Measurements from ENCODE around the gene NOL12. TPM values are rescaled to one million over a fixed set of nuclear protein-coding genes. Genes with fewer than 3 reads are reported as not detected.

Gene NOL12
- total RNA-seq, 1 experiment from 2014 or later: 31.4 TPM

DNA sequence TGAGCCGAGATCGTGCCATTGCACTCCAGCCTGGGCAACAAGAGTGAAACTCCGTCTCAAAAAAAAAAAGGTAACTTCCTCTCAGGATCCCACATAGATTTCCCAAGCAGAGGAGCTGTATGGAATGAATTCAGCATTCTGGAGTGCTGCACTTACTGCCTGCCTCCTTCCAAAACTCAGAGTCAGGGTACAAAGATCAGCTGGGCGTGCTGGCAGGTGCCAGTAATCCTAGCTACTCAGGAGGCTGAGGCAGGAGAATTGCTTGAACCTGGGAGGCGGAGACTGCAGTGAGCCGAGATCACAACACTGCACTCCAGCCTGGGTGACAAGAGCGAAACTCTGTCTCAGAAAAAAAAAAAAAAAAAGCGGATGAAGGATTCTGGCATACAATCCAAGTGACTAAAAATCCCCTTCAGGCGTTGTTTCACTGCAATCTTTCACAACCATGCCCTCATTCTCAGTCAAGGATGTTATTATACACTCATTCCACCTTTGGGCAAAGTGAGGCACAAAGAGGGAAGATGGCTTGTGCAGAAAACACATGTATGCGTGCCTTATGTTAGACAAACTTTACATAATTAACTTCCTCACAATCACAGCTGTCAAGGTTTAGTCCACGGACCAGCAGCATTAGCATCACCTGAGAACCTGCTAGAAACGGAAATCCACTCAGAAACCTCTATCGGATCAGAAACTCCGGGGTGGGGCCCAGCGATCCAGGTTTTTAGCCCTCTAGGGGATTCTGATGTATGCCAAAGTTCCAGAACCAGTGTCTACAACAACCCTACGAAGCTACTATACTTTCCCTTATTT, 1.1 kb upstream of the NOL12 start:
- ATAC-seq (no peak), DNase-seq (ENCODE audit: low read depth, low spot score) (no peak)
- peaks cover 28% of the 10 kb centered on the region for H3K79me2 ChIP-seq (ENCODE audit: insufficient read depth, low read length)
- peaks cover 0 to 13% of the 10 kb centered on the region in 2 experiments; a peak in 1 of 4 replicates for H3K36me3 ChIP-seq (ENCODE audit: control insufficient read depth in 1 of 2, insufficient read depth in 2 of 2, low read length in 2 of 2)
- H3K4me2 ChIP-seq (ENCODE audit: low read length): peak overlapping the region; percentile 90; the same call in 1 of the 2 replicates
- TF ChIP-seq CEBPB (IDR thresholded peaks at IDR 0.05; ENCODE audit: low read depth): no peak
- H3K4me1 ChIP-seq (ENCODE audit: control insufficient read depth in 1 of 2, insufficient read depth in 2 of 2, low read length in 2 of 2): peaks cover 32 to 71% of the 10 kb centered on the region in 2 experiments
- H4K20me1 ChIP-seq (ENCODE audit: insufficient read depth): peaks cover 4% of the 10 kb centered on the region; the same call in 1 of the 2 replicates
- H3K27ac ChIP-seq (ENCODE audit: low read depth, low read length): no peak overlapping the region
- no peak overlapping the region for H2AFZ ChIP-seq (ENCODE audit: low read depth, low read length, poor library complexity, severe bottlenecking)
- intact Hi-C loops (cut with micrococcal nuclease): loop anchor here (5.0 kb wide), 1 partner anchor 62 kb away; no protein-coding TSS in a partner anchor
- no peaks in the 10 kb centered on the region for H3K9me2 ChIP-seq (ENCODE audit: insufficient read depth)
- ChIA-PET RAD21 (ENCODE audit: low non-redundant PET in 1 of 2, low total read pairs in 2 of 2, uncharacterized antibody in 2 of 2, unreplicated experiment in 2 of 2) (no interaction called here), CTCF (interaction anchor here (0.6 to 2.3 kb wide), 4 partner anchors 10 to 42 kb away, joined by 3 to 8 read pairs (median 4); no protein-coding TSS in a partner anchor), POLR2A (interaction anchor here (0.8 to 2.2 kb wide), 2 partner anchors 10 to 67 kb away, joined by 6 to 9 read pairs; partner anchors contain the start of gene LGALS1)
- BruUV-seq (replicated peaks): no TSS peak
- H3K9ac ChIP-seq (ENCODE audit: low read length): no peak overlapping the region
- H3K9me3 ChIP-seq (ENCODE audit: control insufficient read depth in 1 of 2, insufficient read depth in 1 of 2, low read depth in 1 of 2, low read length in 2 of 2): no peaks in the 10 kb centered on the region
- no peaks in the 10 kb centered on the region for H3K27me3 ChIP-seq (ENCODE audit: insufficient read depth, low read length)
- no peak overlapping the region for H3K4me3 ChIP-seq (replicated peaks in 1 of 2; ENCODE audit: low read depth in 1 of 2, low read length in 2 of 2)

GRCh38 chr22:37690407-37690806, 4.3 kb downstream of the NOL12 start:
- BruUV-seq (replicated peaks): no TSS peak
- Histone ChIP-seq H3K9ac (ENCODE audit: low read length) (no peak overlapping the region), H3K36me3 (ENCODE audit: control insufficient read depth in 1 of 2, insufficient read depth in 2 of 2, low read length in 2 of 2) (peaks cover 10 to 40% of the 10 kb centered on the region in 2 experiments; a peak in 3 of 4 replicates), H3K27ac (ENCODE audit: low read depth, low read length) (no peak overlapping the region), H3K79me2 (ENCODE audit: insufficient read depth, low read length) (peaks cover 28% of the 10 kb centered on the region), H3K4me2 (ENCODE audit: low read length) (no peak overlapping the region), H3K9me2 (ENCODE audit: insufficient read depth) (no peaks in the 10 kb centered on the region), H3K27me3 (ENCODE audit: insufficient read depth, low read length) (no peaks in the 10 kb centered on the region), H3K4me1 (ENCODE audit: control insufficient read depth in 1 of 2, insufficient read depth in 2 of 2, low read length in 2 of 2) (peaks cover 25 to 34% of the 10 kb centered on the region in 2 experiments), H3K9me3 (ENCODE audit: control insufficient read depth in 1 of 2, insufficient read depth in 1 of 2, low read depth in 1 of 2, low read length in 2 of 2) (no peaks in the 10 kb centered on the region), H4K20me1 (ENCODE audit: insufficient read depth) (peaks cover 4% of the 10 kb centered on the region; the same call in 1 of the 2 replicates), H3K4me3 (replicated peaks in 1 of 2; ENCODE audit: low read depth in 1 of 2, low read length in 2 of 2) (no peak overlapping the region), H2AFZ (ENCODE audit: low read depth, low read length, poor library complexity, severe bottlenecking) (no peak overlapping the region)
- ATAC-seq (no peak), DNase-seq (ENCODE audit: low read depth, low spot score) (no peak)
- ChIA-PET CTCF (no interaction called here), POLR2A (interaction anchor here (1.0 kb wide), 1 partner anchor 15 kb away, joined by 3 read pairs; no protein-coding TSS in a partner anchor), RAD21 (ENCODE audit: low non-redundant PET in 1 of 2, low total read pairs in 2 of 2, uncharacterized antibody in 2 of 2, unreplicated experiment in 2 of 2) (no interaction called here)
- intact Hi-C loops (cut with micrococcal nuclease): no loop called here
- TF ChIP-seq ZFX (IDR thresholded peaks at IDR 0.05) (no peak), EZH2phosphoT487 (IDR thresholded peaks at IDR 0.05; ENCODE audit: borderline replicate concordance) (no peak), TCF7L2 (IDR thresholded peaks at IDR 0.05; ENCODE audit: borderline replicate concordance, extremely low read depth, insufficient read depth, insufficient read length) (no peak), RAD21 (IDR thresholded peaks at IDR 0.05; ENCODE audit: low read depth) (no peak), EGR1 (IDR thresholded peaks at IDR 0.05; ENCODE audit: low read depth) (no peak)
- TF ChIP-seq, protein P1, sequence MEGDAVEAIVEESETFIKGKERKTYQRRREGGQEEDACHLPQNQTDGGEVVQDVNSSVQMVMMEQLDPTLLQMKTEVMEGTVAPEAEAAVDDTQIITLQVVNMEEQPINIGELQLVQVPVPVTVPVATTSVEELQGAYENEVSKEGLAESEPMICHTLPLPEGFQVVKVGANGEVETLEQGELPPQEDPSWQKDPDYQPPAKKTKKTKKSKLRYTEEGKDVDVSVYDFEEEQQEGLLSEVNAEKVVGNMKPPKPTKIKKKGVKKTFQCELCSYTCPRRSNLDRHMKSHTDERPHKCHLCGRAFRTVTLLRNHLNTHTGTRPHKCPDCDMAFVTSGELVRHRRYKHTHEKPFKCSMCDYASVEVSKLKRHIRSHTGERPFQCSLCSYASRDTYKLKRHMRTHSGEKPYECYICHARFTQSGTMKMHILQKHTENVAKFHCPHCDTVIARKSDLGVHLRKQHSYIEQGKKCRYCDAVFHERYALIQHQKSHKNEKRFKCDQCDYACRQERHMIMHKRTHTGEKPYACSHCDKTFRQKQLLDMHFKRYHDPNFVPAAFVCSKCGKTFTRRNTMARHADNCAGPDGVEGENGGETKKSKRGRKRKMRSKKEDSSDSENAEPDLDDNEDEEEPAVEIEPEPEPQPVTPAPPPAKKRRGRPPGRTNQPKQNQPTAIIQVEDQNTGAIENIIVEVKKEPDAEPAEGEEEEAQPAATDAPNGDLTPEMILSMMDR (IDR thresholded peaks at IDR 0.05 in 2 of 3, conservative IDR thresholded peaks at IDR 0.05 in 1 of 3; ENCODE audit: borderline replicate concordance in 1 of 3, insufficient read depth in 1 of 3, low read depth in 2 of 3, low read length in 2 of 3): no peak

All from HCT116 (cell line).